GM13976 (cell line): Measurements from ENCODE around the gene TTC19.

Experiments used
- DNase-seq: peaks from one replicate; pipeline ENCODE4 v3.0.0; 2012; ENCODE audit warnings: low spot score
- in situ Hi-C: fragments of 300-500 bp; cut with MboI; formaldehyde crosslinking; loops from one replicate; pipeline ENCODE4 v1.12.0; 2022; ENCODE audit warnings: low sequenced_read_pairs, mixed read lengths, inconsistent platforms; ENCODE audit not compliant: unreplicated experiment
- TF ChIP-seq, protein P1 (sequence below): IDR thresholded peaks from 2 replicates; pipeline ENCODE4 v1.5.1; 2012; ENCODE audit warnings: borderline replicate concordance, mild to moderate bottlenecking; ENCODE audit not compliant: insufficient read depth; ENCODE audit errors: extremely low read depth, missing control alignments, control extremely low read depth

TTC19 gene

DNA sequence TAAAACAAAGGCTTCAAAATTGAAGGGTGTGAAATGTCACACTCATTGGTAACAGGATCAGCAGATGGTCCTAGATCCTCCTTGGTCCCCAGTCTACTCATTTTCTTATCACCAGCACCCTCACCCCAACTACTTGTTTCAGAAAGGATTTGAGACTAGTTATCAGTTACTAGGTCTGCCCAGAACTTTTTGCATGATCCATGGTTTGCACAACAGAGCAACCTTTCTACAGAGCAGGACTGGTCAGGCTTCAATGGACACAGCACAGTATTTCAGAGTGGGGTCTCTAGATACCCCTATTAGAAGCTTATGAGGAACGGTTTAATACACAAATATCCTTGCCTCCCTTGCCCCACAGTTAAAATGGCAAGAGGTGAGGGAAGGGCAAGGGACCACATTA, 25.6 kb downstream of the TTC19 start:
- no peak for DNase-seq
- TF ChIP-seq, protein P1, sequence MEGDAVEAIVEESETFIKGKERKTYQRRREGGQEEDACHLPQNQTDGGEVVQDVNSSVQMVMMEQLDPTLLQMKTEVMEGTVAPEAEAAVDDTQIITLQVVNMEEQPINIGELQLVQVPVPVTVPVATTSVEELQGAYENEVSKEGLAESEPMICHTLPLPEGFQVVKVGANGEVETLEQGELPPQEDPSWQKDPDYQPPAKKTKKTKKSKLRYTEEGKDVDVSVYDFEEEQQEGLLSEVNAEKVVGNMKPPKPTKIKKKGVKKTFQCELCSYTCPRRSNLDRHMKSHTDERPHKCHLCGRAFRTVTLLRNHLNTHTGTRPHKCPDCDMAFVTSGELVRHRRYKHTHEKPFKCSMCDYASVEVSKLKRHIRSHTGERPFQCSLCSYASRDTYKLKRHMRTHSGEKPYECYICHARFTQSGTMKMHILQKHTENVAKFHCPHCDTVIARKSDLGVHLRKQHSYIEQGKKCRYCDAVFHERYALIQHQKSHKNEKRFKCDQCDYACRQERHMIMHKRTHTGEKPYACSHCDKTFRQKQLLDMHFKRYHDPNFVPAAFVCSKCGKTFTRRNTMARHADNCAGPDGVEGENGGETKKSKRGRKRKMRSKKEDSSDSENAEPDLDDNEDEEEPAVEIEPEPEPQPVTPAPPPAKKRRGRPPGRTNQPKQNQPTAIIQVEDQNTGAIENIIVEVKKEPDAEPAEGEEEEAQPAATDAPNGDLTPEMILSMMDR, result no peak
- in situ Hi-C loops, result no loop called here

DNA sequence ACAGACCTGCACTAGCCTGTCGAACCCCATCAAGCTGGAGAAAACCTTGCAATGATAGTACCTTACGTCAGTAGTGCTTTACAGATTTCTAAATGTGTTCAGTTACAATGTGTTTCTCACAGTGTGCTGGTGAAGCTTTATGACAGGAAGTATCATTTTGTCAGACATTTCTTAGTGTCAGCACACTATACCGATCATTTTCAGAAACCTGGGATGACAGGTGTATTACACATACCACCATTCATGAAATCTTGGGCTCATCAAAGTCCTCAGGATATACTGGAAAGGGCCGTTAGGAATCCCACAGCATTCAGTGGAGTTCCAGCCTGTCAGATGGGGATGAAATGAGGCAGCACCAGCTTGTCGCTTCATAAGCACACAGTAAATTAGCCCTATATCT, 27.3 kb downstream of the TTC19 start:
- no peak for DNase-seq
- in situ Hi-C loops, result no loop called here
- TF ChIP-seq, protein P1, result no peak

DNA sequence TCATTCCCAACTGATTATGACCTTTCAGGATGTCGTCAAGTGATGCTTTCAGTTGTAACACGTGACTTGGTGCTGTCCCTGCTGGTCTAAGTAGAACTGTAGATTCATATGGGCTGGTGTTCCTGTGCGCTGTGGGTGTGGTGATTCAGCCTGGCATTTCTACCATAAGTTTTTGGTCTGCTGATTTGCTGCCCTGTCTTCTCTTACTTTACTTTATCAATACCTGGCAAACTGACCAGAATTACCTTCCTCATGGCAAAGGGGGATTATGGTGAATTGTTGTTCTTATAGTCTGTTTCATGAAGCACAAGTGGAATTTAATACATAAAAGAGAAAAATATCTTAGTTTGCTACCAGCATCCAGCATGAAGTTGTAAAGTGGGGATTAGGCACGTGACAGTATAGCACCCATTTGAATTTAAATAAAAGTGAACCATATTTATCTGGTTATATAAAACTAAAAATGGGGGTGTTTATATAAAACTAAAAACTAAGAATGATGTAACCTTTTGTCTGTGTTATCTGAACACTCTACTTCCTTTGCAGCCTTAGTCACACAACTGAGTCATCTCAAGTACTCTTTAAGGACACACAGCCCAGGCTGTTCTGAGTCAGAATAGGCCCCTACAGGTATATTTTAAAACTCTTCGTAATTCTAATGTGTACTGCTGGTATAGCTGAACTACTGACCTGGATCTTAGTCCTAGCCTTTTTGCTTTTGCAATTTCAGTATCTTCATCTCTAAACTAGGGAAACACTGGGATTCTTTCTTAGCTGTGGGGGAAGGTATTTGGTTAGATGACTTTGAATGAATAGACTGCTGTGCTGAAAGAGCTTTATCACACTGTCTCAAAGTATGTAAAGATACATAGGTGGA, 28.3 kb downstream of the TTC19 start:
- peak; percentile 50 for DNase-seq
- TF ChIP-seq, protein P1, result no peak
- in situ Hi-C loops, result no loop called here

DNA sequence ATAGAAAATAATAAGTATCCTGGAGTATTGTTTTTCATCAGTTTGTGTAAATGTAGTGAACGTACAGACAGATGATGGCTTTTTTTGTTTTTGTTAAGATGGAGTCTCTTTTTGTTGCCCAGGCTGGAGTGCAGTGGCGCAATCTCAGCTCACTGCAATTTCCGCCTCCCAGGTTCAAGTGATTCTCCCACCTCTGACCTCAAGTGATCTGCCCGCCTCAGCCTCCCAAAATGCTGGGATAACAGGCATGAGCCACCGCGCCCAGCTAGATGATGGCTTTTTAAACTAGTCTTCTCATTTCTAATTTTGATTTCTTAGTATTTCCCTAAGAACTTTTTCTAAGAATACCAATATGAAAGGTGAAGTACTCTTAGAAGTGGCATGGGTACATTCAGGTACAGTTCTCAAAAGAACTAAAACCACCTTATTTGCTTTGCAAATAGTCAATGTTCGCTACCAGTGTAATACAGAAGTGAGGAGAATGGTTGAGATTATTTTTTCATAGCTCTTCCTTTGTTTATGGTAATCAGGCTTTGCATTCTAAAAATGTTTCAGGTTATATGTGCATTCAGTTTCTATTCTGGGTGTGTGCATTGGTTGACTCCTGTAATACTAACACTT, 34.2 kb downstream of the TTC19 start:
- in situ Hi-C loops, result no loop called here
- TF ChIP-seq, protein P1, result no peak
- no peak for DNase-seq

DNA sequence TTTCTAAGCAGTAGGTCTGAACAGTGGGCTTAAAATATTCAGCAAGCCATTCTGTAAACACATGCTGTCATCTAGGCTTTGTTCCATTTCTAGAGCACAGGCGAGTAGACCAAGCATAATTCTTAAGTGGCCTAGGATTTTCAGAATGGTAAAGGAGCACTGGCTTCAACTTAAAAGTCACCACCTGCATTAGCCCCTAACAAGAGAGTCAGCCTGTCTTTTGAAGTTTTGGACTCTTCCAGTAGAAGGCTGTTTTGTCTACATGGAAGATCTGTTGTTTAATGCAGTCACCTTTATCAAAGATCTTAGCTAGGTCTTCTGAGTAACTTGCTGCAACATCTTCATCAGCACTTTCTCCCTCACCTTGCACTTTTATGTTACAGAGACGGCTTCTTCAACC, 36.6 kb downstream of the TTC19 start:
- TF ChIP-seq, protein P1, result no peak
- DNase-seq, result no peak
- in situ Hi-C loops, result no loop called here

DNA sequence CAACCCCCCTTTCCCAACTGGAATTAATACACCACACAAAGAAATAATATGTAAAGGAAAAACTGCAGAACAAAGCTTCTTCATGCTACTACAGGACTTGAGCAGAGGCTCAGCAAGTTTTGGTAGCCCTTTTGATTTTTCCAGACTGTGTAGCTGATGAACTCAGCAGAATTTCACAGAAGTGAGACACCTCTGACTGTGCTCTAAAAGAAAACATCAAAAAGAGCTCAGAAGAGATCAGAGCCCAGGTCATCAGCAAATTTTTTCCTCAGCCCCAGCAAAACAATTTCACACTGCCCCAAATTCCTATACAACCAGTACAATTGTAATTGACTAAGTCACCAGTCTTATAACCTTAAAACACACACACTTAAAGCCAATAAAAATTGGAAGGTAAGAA, 38.0 kb downstream of the TTC19 start:
- in situ Hi-C loops, result no loop called here

More for the DNA sequence above, 38.0 kb downstream of the TTC19 start:
- no peak for DNase-seq
- TF ChIP-seq, protein P1, result no peak
